ENCODE results near the gene CLEC3B.
"Not testable (repeated sequence)": the region's sequence is repeated elsewhere in the genome, so short reads cannot be mapped to it uniquely, and the experiment has no call there.

CLEC3B gene

GRCh38 chr3:45071075-45071474, 45.0 kb downstream of the CLEC3B start:
- no peak for DNase-seq

- DNase-seq = no peak
These were observed 49.9 kb downstream of the CLEC3B start for GRCh38 chr3:45075821-45076625.

- DNase-seq = not testable (repeated sequence)
These were observed 52.2 kb downstream of the CLEC3B start for GRCh38 chr3:45078256-45078655.

- no peak for DNase-seq
These were observed 52.9 kb downstream of the CLEC3B start for GRCh38 chr3:45078910-45079522.

- no peak for DNase-seq
These were observed 53.6 kb downstream of the CLEC3B start for GRCh38 chr3:45079715-45080114.

GRCh38 chr3:45080824-45081223, 54.7 kb downstream of the CLEC3B start:
- no peak for DNase-seq

- no peak for DNase-seq
These were observed 55.5 kb downstream of the CLEC3B start for GRCh38 chr3:45081506-45082141.

GRCh38 chr3:45082142-45082538, 56.0 kb downstream of the CLEC3B start:
- DNase-seq = no peak

GRCh38 chr3:45083023-45083422, 56.9 kb downstream of the CLEC3B start:
- DNase-seq = no peak

- DNase-seq = no peak
These were observed 58.3 kb downstream of the CLEC3B start for GRCh38 chr3:45084361-45084760.

- no peak for DNase-seq
These were observed 59.0 kb downstream of the CLEC3B start for GRCh38 chr3:45084820-45085816.
